ENCODE measurements around the gene PELI3. TPM values are rescaled to one million over a fixed set of nuclear protein-coding genes. Genes with fewer than 3 reads are reported as not detected.

PELI3 gene
- total RNA-seq, 4 donors from 2014 or later, result 28.7 to 50.4 (median 37.7) TPM

DNA sequence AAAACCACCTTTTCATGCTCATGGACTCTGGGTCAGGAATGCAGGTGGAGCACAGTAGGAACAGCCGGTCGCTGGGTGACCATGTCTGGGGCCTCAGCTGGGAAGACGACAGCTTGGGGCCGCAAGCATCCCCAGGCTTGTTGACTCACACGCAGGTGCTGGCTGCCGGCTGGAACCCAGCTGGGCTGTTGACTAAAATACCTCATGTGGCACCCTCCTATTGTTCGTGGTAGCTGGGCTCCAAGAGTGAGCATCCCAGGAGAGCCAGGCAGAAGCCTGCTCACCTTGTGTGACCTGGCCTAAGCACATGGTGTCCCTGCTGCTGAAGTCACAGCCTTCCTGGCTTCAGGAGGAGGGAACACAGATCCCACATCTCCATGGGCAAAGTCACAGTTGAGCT lies 22.9 kb downstream of the PELI3 start:
- 90% methylated on average over 4 of the region's 7 CpGs for WGBS
- Histone ChIP-seq H3K9me3 (no peaks in the 10 kb centered on the region), H3K36me3 (peaks cover 7 to 92% (median 56%) of the 10 kb centered on the region in 4 donors), H3K27ac (replicated peaks in 1 of 4) (no peak overlapping the region), H3K4me1 (no peaks in the 10 kb centered on the region), H3K4me3 (no peak overlapping the region), H3K27me3 (no peaks in the 10 kb centered on the region)
- no peak for TF ChIP-seq EP300 (IDR thresholded peaks at IDR 0.05)
- no peak for TF ChIP-seq POLR2A (IDR thresholded peaks at IDR 0.05; ENCODE audit: low read depth)
- no peak for TF ChIP-seq POLR2AphosphoS5 (IDR thresholded peaks at IDR 0.05)
- no peak for TF ChIP-seq CTCF (IDR thresholded peaks at IDR 0.05)
- DNase-seq (ENCODE audit: extremely low spot score), result no peak
- intact Hi-C loops (cut with DNase I), result no loop called here

DNA sequence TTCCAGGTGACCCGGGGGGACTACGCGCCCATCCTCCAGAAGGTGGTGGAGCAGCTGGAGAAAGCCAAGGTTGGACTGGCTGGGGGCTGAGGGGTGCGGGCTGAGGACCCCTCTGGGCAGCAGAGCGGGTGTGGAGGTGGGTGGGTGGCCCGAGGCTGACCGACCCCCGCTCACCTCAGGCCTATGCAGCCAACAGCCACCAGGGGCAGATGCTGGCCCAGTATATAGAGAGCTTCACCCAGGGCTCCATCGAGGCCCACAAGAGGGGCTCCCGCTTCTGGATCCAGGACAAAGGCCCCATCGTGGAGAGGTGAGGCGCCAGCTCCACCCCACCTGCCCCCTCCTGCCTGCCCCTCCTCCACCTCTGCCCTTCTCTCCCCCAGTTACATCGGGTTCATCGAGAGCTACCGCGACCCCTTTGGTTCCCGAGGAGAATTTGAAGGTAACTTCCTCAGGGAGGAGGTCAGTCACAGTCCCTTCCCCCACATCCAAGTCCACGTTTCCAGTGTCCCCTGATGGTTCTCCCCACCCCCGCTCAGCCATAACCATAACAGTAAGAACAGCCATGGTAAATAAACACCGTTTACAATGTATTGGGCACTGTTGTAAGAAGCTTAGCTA lies 24.7 kb downstream of the PELI3 start:
- WGBS, result 64% methylated on average over 20 of the region's 20 CpGs
- TF ChIP-seq POLR2A (IDR thresholded peaks at IDR 0.05; ENCODE audit: low read depth) (no peak), CTCF (IDR thresholded peaks at IDR 0.05) (peak in 1 of 3 experiments; percentile 11)
- H3K4me3 ChIP-seq, result no peak overlapping the region
- H3K9me3 ChIP-seq, result no peaks in the 10 kb centered on the region
- intact Hi-C loops (cut with DNase I), result no loop called here
- H3K27me3 ChIP-seq, result no peaks in the 10 kb centered on the region
- H3K36me3 ChIP-seq, result peaks cover 7 to 93% (median 55%) of the 10 kb centered on the region in 4 donors
- no peak overlapping the region for H3K27ac ChIP-seq (replicated peaks in 1 of 4)
- H3K4me1 ChIP-seq, result no peaks in the 10 kb centered on the region
- DNase-seq (ENCODE audit: extremely low spot score), result no peak

- TF ChIP-seq POLR2AphosphoS5 (IDR thresholded peaks at IDR 0.05), result no peak
- no peak for TF ChIP-seq EP300 (IDR thresholded peaks at IDR 0.05)
- no peak for TF ChIP-seq POLR2A (IDR thresholded peaks at IDR 0.05; ENCODE audit: low read depth)
- no peak for TF ChIP-seq CTCF (IDR thresholded peaks at IDR 0.05)
- H3K4me1 ChIP-seq, result no peaks in the 10 kb centered on the region
- intact Hi-C loops (cut with DNase I), result no loop called here
- H3K27me3 ChIP-seq, result no peaks in the 10 kb centered on the region
- DNase-seq (ENCODE audit: extremely low spot score), result no peak
- H3K4me3 ChIP-seq, result no peak overlapping the region
- H3K9me3 ChIP-seq, result no peaks in the 10 kb centered on the region
- peaks cover 7 to 93% (median 58%) of the 10 kb centered on the region in 4 donors for H3K36me3 ChIP-seq
- no peak overlapping the region for H3K27ac ChIP-seq (replicated peaks in 1 of 4)
- WGBS, result 100% methylated on average over 3 of the region's 10 CpGs
Measured at GRCh38 chr11:66492161-66492865, 25.6 kb downstream of the PELI3 start.

- TF ChIP-seq EP300 (IDR thresholded peaks at IDR 0.05), result no peak
- no peak for TF ChIP-seq POLR2A (IDR thresholded peaks at IDR 0.05; ENCODE audit: low read depth)
- TF ChIP-seq CTCF (IDR thresholded peaks at IDR 0.05), result no peak
- TF ChIP-seq POLR2AphosphoS5 (IDR thresholded peaks at IDR 0.05), result no peak
- DNase-seq (ENCODE audit: extremely low spot score), result no peak
- Histone ChIP-seq H3K4me3 (no peak overlapping the region), H3K36me3 (peaks cover 10 to 92% (median 59%) of the 10 kb centered on the region in 4 donors), H3K9me3 (no peaks in the 10 kb centered on the region), H3K4me1 (no peaks in the 10 kb centered on the region), H3K27me3 (no peaks in the 10 kb centered on the region), H3K27ac (replicated peaks in 1 of 4) (no peak overlapping the region)
- intact Hi-C loops (cut with DNase I), result no loop called here
- 96% methylated on average over 9 of the region's 10 CpGs for WGBS
Measured at GRCh38 chr11:66493130-66493529, 26.4 kb downstream of the PELI3 start.

Measured in esophagus muscularis mucosa (tissue), 4 donors.